ENCODE data around the gene MINDY1.

The MINDY1 gene

DNA sequence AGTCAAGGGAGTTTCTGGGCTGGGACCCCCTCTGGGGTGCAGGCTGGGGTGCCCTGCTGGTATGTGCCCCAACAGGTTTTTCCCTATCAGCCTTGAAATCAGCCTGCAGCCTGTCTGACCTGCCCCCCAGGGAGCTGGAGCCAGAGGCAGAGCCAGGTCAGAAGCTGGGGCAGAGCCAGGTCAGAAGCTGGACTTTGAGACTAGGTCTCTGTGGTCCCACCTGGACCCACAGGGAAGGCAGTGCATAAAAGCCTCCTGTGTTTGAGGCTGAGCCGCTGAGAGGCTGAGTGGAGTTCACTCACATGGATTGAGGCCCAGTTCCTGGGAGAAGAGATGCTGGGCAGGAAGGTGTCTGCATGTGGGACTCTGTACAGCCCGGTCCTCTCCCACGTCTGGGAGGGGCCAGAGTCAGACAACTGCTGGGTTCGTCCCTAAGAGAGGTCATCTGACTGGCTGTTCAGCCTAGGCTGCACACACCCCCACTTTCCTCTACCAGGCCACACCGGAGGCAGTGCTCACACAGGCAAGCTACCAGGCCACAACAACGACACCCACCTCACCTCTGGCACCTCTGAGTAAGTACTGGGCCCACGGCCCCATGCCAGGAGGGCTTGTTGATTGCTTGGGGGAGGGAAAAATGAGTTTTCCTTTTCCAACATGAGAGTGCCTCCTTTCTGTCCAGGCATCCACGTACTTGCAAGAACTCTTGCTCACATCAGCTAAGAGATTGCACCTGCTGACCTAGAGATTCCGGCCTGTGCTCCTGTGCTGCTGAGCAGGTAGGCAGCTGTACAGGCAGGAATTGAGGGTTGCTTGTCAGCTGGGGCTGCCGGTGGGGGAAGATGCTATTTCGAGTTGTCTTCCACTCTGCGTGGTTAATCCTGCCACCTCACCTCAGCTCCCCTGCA is 24.6 kb downstream of the MINDY1 start, which contains the start of gene ANXA9:
Gene ANXA9 (plus strand): TSS at position 488 of the 908 bp plus-strand sequence. CDS start 814 bp downstream, outside the sequence.
- no peak for DNase-seq

- no peak for DNase-seq
Measured at GRCh38 chr1:150981177-150981804, 25.4 kb downstream of the MINDY1 start.

- DNase-seq, result peak; percentile 96
Measured at GRCh38 chr1:150979092-150980056, 27.3 kb downstream of the MINDY1 start.

GRCh38 chr1:150976879-150977694 is 29.6 kb downstream of the MINDY1 start:
- DNase-seq, result peak; percentile 75

GRCh38 chr1:150976401-150976821 is 30.3 kb downstream of the MINDY1 start:
- DNase-seq, result no peak

DNA sequence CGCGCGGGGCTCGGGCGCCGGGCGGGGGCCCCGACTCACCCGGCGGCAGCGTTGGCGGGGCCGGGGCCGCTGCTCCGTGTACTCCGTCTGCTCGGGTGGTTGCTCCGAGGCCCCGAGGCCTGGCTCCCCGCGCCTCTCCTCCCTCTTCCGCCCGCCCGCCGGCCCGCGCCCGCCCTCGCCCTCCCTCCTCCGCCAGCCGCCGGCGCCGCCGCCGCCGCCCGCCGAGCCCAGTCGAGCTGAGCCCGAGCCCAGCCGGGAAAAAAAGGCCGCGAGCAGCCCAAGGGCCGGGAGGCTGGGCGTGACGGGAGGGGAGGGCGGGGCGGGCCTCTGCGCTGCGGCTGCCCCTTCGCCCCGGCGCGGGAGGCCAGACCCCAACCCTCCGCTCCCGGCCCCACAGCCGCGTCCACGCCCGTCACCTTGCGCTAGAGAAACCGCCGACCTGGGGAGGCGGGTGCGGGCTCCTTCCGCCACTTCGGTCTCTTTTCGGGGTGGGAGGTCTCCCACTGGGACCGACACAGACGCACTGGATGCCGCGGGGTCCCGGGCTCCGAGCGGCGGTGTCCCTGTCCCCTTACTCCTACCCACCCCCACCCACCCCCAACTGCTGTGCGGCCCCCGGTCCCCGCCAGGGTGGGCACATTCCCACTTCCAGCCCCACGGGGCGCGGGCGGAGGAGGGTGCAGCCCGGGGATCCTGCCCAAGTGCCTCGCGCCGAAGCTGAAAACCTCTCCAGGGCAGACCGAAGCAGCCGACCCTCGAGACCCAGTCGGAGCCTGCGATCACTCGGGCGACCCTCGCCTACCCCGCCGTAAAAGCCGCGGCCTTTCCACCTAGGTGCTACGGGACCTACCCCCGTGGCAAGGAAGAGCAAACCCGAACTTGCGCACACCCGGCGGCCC is 31.9 kb downstream of the MINDY1 start, which contains the start of gene CERS2:
Gene CERS2 (minus strand): TSS at position 256 of the 899 bp plus-strand sequence. CDS start 5,745 bp downstream, outside the sequence.
- DNase-seq, result peak; percentile 27

GRCh38 chr1:150973836-150974579 is 32.7 kb downstream of the MINDY1 start:
- DNase-seq, result no peak

GRCh38 chr1:150973258-150973835 is 33.4 kb downstream of the MINDY1 start:
- no peak for DNase-seq

GRCh38 chr1:150972417-150972940 is 34.2 kb downstream of the MINDY1 start:
- DNase-seq, result no peak

DNA sequence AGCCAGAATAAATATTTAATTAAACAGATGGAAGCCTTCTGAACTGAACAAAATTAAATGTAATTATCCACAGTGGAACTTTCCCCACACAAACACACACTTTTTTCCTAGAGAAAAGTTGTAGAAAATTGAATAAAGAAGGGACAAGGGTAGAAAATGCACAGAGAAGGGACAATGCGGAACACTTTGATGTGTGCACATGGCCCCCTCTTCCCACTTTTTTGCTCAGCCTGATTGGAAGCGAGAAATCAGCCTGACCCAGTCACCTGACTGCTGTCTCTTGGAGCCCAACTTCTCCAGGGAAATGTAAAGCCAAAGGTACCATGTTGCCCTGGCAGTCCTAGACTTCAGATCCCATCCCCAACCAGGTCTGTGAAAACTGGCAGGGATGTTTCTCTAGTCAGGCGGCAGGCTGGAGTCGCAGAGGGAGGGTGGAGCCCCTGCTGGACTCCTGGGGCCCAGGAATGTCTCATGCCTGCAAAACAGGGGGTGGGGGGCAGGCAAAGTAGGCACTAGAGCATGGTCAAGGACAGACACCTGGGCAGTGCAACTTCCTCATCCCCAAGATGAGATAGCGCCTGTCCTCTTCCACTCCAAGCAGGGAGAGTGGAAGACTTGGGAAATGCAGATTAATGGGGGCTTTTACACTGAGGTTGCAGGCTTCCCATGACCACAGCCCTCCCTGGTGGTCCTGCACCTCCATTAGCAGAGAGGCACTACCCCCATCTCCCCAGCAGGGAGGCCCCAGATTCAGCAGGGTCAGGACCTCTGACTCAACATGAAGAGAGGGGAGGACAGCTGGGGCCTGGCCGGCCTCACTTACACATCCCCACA is 34.9 kb downstream of the MINDY1 start:
- no peak for DNase-seq

GRCh38 chr1:150970808-150971582 is 35.7 kb downstream of the MINDY1 start:
- DNase-seq, result no peak

- DNase-seq, result no peak
Measured at GRCh38 chr1:150969626-150970025, 37.1 kb downstream of the MINDY1 start.

DNA sequence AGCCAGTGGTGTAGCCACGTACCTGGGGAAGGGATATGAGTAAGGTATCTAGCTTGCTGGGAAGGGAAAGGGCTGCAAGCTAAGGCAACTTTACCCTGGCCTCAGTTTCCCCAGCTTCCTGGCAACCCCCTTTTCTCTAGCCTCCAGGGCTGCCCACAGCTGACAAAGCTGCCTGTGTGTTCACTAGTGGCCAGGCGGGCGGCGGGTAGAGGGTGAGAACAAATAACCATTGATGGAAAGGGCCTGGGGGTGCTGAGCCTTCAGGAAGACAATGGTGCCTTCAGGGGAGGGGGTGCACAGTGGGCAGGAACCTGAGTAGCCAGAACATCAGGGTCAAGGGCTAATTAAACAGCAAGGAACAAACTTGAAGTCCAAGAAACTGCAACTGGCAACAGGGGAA is 38.2 kb downstream of the MINDY1 start:
- DNase-seq, result no peak

GRCh38 chr1:150967936-150968335 is 38.8 kb downstream of the MINDY1 start:
- DNase-seq, result no peak

- no peak for DNase-seq
Measured at GRCh38 chr1:150966011-150966410, 40.7 kb downstream of the MINDY1 start.

GRCh38 chr1:150965605-150966004 is 41.1 kb downstream of the MINDY1 start:
- no peak for DNase-seq

- no peak for DNase-seq
Measured at GRCh38 chr1:150964164-150964489, 42.6 kb downstream of the MINDY1 start.
